Muscle layer of duodenum (tissue), 2 donors: ENCODE measurements around the gene PYCARD.
"Not testable (repeated sequence)": the region's sequence is repeated elsewhere in the genome, so short reads cannot be mapped to it uniquely, and the experiment has no call there.

Source experiments
- H3K27ac ChIP-seq: one replicate; pipeline ENCODE4 v1.7.0; 2013; ENCODE audit warnings: mild to moderate bottlenecking, low read length
- H3K27me3 ChIP-seq: one replicate; pipeline ENCODE4 v1.7.0; 2013; ENCODE audit warnings: low read depth, mild to moderate bottlenecking, control low read depth, low read length
- H3K36me3 ChIP-seq, 2 donors: one replicate each; pipeline ENCODE4 v1.7.0; 2013; ENCODE audit warnings: low read length in 2 of 2, control low read depth in 1 of 2, mild to moderate bottlenecking in 1 of 2; ENCODE audit not compliant: insufficient read depth in 2 of 2, control insufficient read depth in 1 of 2
- H3K4me1 ChIP-seq, 2 donors: one replicate each; pipeline ENCODE4 v1.7.0; 2013; ENCODE audit warnings: low read length in 2 of 2, mild to moderate bottlenecking in 2 of 2, control low read depth in 1 of 2, moderate library complexity in 1 of 2; ENCODE audit not compliant: insufficient read depth in 2 of 2, control insufficient read depth in 1 of 2
- H3K4me3 ChIP-seq, 2 donors: one replicate each; pipeline ENCODE4 v1.7.0; 2013; ENCODE audit warnings: low read length in 2 of 2, low read depth in 1 of 2, mild to moderate bottlenecking in 1 of 2
- H3K9me3 ChIP-seq, 2 donors: one replicate each; pipeline ENCODE4 v1.7.0; 2013; ENCODE audit warnings: low read length in 2 of 2, control low read depth in 1 of 2, mild to moderate bottlenecking in 1 of 2; ENCODE audit not compliant: control insufficient read depth in 1 of 2
- donor health status: healthy.

PYCARD gene

DNA sequence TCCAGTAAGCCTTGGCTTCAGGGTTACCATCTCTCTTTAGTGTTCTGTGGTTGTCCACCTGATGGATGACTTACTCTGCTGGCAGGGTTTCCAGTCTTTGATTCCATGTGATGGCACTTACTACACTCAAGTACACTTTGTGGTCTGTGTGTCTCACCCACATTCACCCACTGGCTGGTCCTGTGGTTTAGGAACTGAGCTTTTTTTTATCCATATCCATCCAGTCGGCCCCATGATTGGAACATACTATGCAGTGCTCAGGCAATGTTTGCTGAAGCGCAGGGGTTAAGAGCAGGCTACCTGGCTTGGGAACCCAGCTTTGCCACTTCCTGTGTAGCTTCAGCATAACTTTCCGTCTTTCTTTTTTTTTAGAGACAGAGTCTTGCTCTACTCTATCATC is 25.4 kb downstream of the PYCARD start:
- no peaks in the 10 kb centered on the region for H3K27me3 ChIP-seq
- no peak overlapping the region for H3K4me3 ChIP-seq
- H3K36me3 ChIP-seq = peaks cover 0 to 5% of the 10 kb centered on the region in 2 donors
- no peaks in the 10 kb centered on the region for H3K9me3 ChIP-seq
- H3K4me1 ChIP-seq = peaks cover 3 to 11% of the 10 kb centered on the region in 2 donors
- no peak overlapping the region for H3K27ac ChIP-seq

DNA sequence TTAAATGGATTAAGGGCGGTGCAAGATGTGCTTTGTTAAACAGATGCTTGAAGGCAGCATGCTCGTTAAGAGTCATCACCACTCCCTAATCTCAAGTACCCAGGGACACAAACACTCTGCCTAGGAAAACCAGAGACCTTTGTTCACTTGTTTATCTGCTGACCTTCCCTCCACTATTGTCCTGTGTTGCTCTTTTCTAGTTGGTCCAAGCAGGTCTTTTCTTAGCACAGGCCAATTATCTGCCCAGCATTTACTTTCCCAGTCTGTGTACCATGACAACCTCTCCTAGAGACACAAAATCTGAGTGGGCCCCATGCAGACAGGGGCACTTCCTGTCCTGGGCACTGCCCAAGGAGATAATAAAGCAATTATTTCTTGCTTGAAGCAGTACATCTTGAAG is 32.5 kb downstream of the PYCARD start:
- H3K4me1 ChIP-seq, H3K9me3 ChIP-seq, H3K4me3 ChIP-seq, H3K27ac ChIP-seq, H3K27me3 ChIP-seq, H3K36me3 ChIP-seq: not testable (repeated sequence)

DNA sequence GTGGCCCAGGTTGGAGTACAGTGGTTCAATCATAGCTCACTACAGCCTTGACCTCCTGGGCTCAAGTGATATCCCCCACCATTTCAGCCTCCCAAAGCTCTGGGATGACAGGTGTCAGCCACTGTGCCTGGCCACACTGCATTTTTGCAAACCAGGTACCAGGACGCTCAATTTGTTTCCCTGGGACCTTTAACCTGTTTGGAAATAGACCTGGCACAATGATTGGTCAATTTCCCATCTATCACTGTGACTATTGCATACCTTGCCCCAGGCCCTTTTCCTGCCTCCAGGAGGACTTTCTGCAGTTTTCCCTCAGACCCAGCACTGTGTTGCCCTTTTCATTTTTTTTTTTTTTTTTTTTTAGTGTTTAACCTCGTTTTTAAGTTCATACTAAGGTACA is 33.7 kb downstream of the PYCARD start:
- H3K4me3 ChIP-seq = no peak overlapping the region
- H3K9me3 ChIP-seq = no peaks in the 10 kb centered on the region
- H3K27ac ChIP-seq = no peak overlapping the region
- no peaks in the 10 kb centered on the region for H3K4me1 ChIP-seq
- H3K36me3 ChIP-seq = no peaks in the 10 kb centered on the region
- no peaks in the 10 kb centered on the region for H3K27me3 ChIP-seq

DNA sequence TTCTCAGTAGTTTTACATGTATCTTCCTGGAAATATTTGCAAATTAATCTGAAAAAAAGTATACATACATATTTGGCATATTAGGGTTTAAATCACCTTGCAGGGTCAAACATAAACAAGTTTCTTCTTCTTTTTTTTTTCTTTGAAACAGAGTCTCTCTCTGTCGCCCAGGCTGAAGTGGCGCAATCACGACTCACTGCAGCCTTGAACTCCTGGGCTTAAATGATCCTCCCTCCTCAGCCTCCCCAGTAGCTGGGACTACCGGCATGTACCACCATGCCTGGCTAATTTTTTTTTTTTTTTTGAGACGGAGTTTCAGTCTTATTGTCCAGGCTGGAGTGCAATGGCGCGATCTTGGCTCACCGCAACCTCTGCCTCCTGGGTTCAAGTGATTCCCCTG is 35.2 kb downstream of the PYCARD start:
- Histone ChIP-seq H3K9me3 (no peaks in the 10 kb centered on the region), H3K36me3 (no peaks in the 10 kb centered on the region), H3K27ac (no peak overlapping the region), H3K4me3 (no peak overlapping the region), H3K27me3 (no peaks in the 10 kb centered on the region), H3K4me1 (no peaks in the 10 kb centered on the region)

DNA sequence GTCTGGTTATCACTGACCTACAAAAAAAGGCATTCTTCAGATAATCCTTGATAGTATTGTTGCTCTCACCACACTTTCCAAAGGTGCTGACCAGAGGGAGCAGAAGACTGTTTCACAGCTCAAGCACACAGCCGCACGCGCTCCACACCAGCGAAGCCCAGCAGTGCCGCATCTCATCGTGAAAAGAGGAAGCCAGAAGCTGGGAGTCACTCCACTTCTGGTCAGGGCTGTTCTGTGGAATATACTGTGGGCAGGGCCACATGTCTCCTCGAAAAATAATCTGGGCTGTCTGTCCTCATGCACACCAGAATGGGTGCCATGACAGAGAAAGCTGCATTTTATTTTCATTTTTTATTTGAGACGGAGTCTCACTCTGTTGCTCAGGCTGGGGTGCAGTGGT is 45.4 kb downstream of the PYCARD start:
- Histone ChIP-seq H3K9me3 (no peaks in the 10 kb centered on the region), H3K4me1 (no peaks in the 10 kb centered on the region), H3K27ac (no peak overlapping the region), H3K36me3 (no peaks in the 10 kb centered on the region), H3K4me3 (no peak overlapping the region), H3K27me3 (no peaks in the 10 kb centered on the region)
